Activated CD4-positive, alpha-beta T cell treated with anti-CD3 and anti-CD28 coated beads, Interleukin-2, amount 10 ng/mL, durations not matched to agents 24 days and 14 days (primary cell): ENCODE data around the gene RAB42. TPM values are rescaled to one million over a fixed set of nuclear protein-coding genes. Genes with fewer than 3 reads are reported as not detected.
A peak's percentile ranks its signal among the peaks of the same experiment; 100 is the strongest.
"Not testable (repeated sequence)": the region's sequence is repeated elsewhere in the genome, so short reads cannot be mapped to it uniquely, and the experiment has no call there.

Experiments used
- DNase-seq: peaks from one replicate; pipeline ENCODE4 v3.0.0; 2022
- H3K27ac Mint-ChIP-seq: one replicate; pipeline ENCODE4 v1.8.0; 2022; ENCODE audit warnings: mild to moderate bottlenecking, mixed read lengths
- H3K27me3 Mint-ChIP-seq: one replicate; pipeline ENCODE4 v1.8.0; 2022; ENCODE audit warnings: mixed read lengths
- H3K36me3 Mint-ChIP-seq: one replicate; pipeline ENCODE4 v1.8.0; 2022; ENCODE audit warnings: low read depth, mild to moderate bottlenecking, mixed read lengths
- H3K4me1 Mint-ChIP-seq: one replicate; pipeline ENCODE4 v1.8.0; 2021; ENCODE audit warnings: mixed read lengths
- H3K4me3 Mint-ChIP-seq: one replicate; pipeline ENCODE4 v1.8.0; 2022; ENCODE audit warnings: mild to moderate bottlenecking, moderate library complexity, mixed read lengths
- H3K9me3 Mint-ChIP-seq: one replicate; pipeline ENCODE4 v1.8.0; 2021; ENCODE audit warnings: mixed read lengths
- intact Hi-C: fragments of 100-400 bp; cut with micrococcal nuclease; formaldehyde crosslinking; loops from one replicate; pipeline ENCODE4 v1.15.1; 2023
- total RNA-seq: library from RNA; stranded (reverse); gene quantifications from 2 replicates; pipeline ENCODE4 v1.2.3, GENCODE V29; 2022

RAB42 gene
- 0.09 TPM in 1 of 2 replicates, not detected in the other for total RNA-seq

- Mint-ChIP-seq H3K27me3 (peaks cover 10% of the 10 kb centered on the region), H3K27ac (no peak within 1 kb of the TSS), H3K36me3 (peaks cover 6% of the 10 kb centered on the region), H3K9me3 (no peaks in the 10 kb centered on the region), H3K4me1 (peaks cover 7% of the 10 kb centered on the region), H3K4me3 (peak within 1 kb of the TSS; percentile 77)
- intact Hi-C loops = no loop called here
- DNase-seq = no peak
Observed at GRCh38 chr1:28591708-28592320, at the start of gene RAB42. Gene RAB42, plus strand, starts transcription at chr1:28592265. Its CDS starts 247 bp downstream, at chr1:28592512.

GRCh38 chr1:28545246-28545628 is 46.8 kb upstream of the RAB42 start:
- Mint-ChIP-seq H3K36me3 (no peaks in the 10 kb centered on the region), H3K9me3 (no peaks in the 10 kb centered on the region), H3K4me1 (no peaks in the 10 kb centered on the region), H3K4me3 (no peak overlapping the region), H3K27me3 (no peaks in the 10 kb centered on the region), H3K27ac (no peak overlapping the region)
- intact Hi-C loops = no loop called here
- DNase-seq = no peak

- no peaks in the 10 kb centered on the region for H3K9me3 Mint-ChIP-seq
- no peak overlapping the region for H3K27ac Mint-ChIP-seq
- intact Hi-C loops = no loop called here
- H3K4me1 Mint-ChIP-seq = peaks cover 6% of the 10 kb centered on the region
- peaks cover 2% of the 10 kb centered on the region for H3K36me3 Mint-ChIP-seq
- H3K4me3 Mint-ChIP-seq = no peak overlapping the region
- H3K27me3 Mint-ChIP-seq = no peaks in the 10 kb centered on the region
- DNase-seq = no peak
Observed at GRCh38 chr1:28548318-28548717, 43.7 kb upstream of the RAB42 start.

- no peak overlapping the region for H3K27ac Mint-ChIP-seq
- peaks cover 15% of the 10 kb centered on the region for H3K4me1 Mint-ChIP-seq
- no peak for DNase-seq
- no peaks in the 10 kb centered on the region for H3K9me3 Mint-ChIP-seq
- peaks cover 17% of the 10 kb centered on the region for H3K36me3 Mint-ChIP-seq
- no peaks in the 10 kb centered on the region for H3K27me3 Mint-ChIP-seq
- no peak overlapping the region for H3K4me3 Mint-ChIP-seq
- intact Hi-C loops = no loop called here
Observed at GRCh38 chr1:28551381-28551780, 40.7 kb upstream of the RAB42 start.

- H3K4me3 Mint-ChIP-seq = peak within 1 kb of the TSS; percentile 100
- DNase-seq = peak; percentile 99
- peaks cover 17% of the 10 kb centered on the region for H3K4me1 Mint-ChIP-seq
- no peaks in the 10 kb centered on the region for H3K9me3 Mint-ChIP-seq
- no peaks in the 10 kb centered on the region for H3K27me3 Mint-ChIP-seq
- peaks cover 23% of the 10 kb centered on the region for H3K36me3 Mint-ChIP-seq
- intact Hi-C loops = loop anchor here (1.0 to 2.0 kb wide), 5 partner anchors 28 to 183 kb away; partner anchors contain the start of genes RNU11 and YTHDF2
- H3K27ac Mint-ChIP-seq = peak within 1 kb of the TSS; percentile 99
Observed at GRCh38 chr1:28552758-28553663, 39.1 kb upstream of the RAB42 start, which contains the start of gene TRNAU1AP. Gene TRNAU1AP, plus strand, starts transcription at chr1:28553085. Its CDS starts 26 bp downstream, at chr1:28553111.

- DNase-seq = no peak
- Mint-ChIP-seq H3K4me1 (peaks cover 3% of the 10 kb centered on the region), H3K36me3 (peaks cover 55% of the 10 kb centered on the region), H3K9me3 (no peaks in the 10 kb centered on the region), H3K4me3 (no peak overlapping the region), H3K27me3 (no peaks in the 10 kb centered on the region), H3K27ac (no peak overlapping the region)
- intact Hi-C loops = no loop called here
Observed at GRCh38 chr1:28560886-28561285, 31.2 kb upstream of the RAB42 start.

GRCh38 chr1:28564310-28564709 is 27.8 kb upstream of the RAB42 start:
- Mint-ChIP-seq H3K4me1 (peaks cover 2% of the 10 kb centered on the region), H3K36me3 (peaks cover 55% of the 10 kb centered on the region)

GRCh38 chr1:28565040-28565439 is 27.0 kb upstream of the RAB42 start:
- Mint-ChIP-seq H3K4me3 (no peak overlapping the region), H3K9me3 (no peaks in the 10 kb centered on the region), H3K27me3 (no peaks in the 10 kb centered on the region), H3K36me3 (peaks cover 48% of the 10 kb centered on the region), H3K4me1 (peaks cover 2% of the 10 kb centered on the region), H3K27ac (no peak overlapping the region)
- intact Hi-C loops = no loop called here
- DNase-seq = no peak

More at GRCh38 chr1:28564310-28564709, 27.8 kb upstream of the RAB42 start:
- Mint-ChIP-seq H3K4me3 (no peak overlapping the region), H3K9me3 (no peaks in the 10 kb centered on the region), H3K27ac (no peak overlapping the region), H3K27me3 (no peaks in the 10 kb centered on the region)
- intact Hi-C loops = no loop called here
- no peak for DNase-seq

GRCh38 chr1:28565726-28566125 is 26.3 kb upstream of the RAB42 start:
- Mint-ChIP-seq H3K36me3 (peaks cover 48% of the 10 kb centered on the region), H3K9me3 (no peaks in the 10 kb centered on the region), H3K4me3 (no peak overlapping the region), H3K4me1 (peaks cover 2% of the 10 kb centered on the region), H3K27ac (no peak overlapping the region), H3K27me3 (no peaks in the 10 kb centered on the region)
- DNase-seq = no peak
- intact Hi-C loops = no loop called here

- H3K27ac Mint-ChIP-seq = no peak overlapping the region
- no peak for DNase-seq
- no peaks in the 10 kb centered on the region for H3K9me3 Mint-ChIP-seq
- no peaks in the 10 kb centered on the region for H3K27me3 Mint-ChIP-seq
- peaks cover 49% of the 10 kb centered on the region for H3K36me3 Mint-ChIP-seq
- H3K4me1 Mint-ChIP-seq = no peaks in the 10 kb centered on the region
- intact Hi-C loops = no loop called here
- no peak overlapping the region for H3K4me3 Mint-ChIP-seq
Observed at GRCh38 chr1:28566931-28567330, 25.1 kb upstream of the RAB42 start.

GRCh38 chr1:28571911-28572310 is 20.2 kb upstream of the RAB42 start:
- Mint-ChIP-seq H3K27me3 (no peaks in the 10 kb centered on the region), H3K4me3 (no peak overlapping the region), H3K27ac (no peak overlapping the region), H3K4me1 (no peaks in the 10 kb centered on the region), H3K36me3 (peaks cover 47% of the 10 kb centered on the region), H3K9me3 (no peaks in the 10 kb centered on the region)
- no peak for DNase-seq
- intact Hi-C loops = no loop called here

GRCh38 chr1:28572891-28573290 is 19.2 kb upstream of the RAB42 start:
- H3K9me3 Mint-ChIP-seq, H3K4me1 Mint-ChIP-seq, DNase-seq, H3K4me3 Mint-ChIP-seq, intact Hi-C loops, H3K27me3 Mint-ChIP-seq, H3K27ac Mint-ChIP-seq: not testable (repeated sequence)
- peaks cover 51% of the 10 kb centered on the region for H3K36me3 Mint-ChIP-seq

- Mint-ChIP-seq H3K4me3 (no peak overlapping the region), H3K36me3 (peaks cover 52% of the 10 kb centered on the region), H3K27ac (no peak overlapping the region), H3K4me1 (peaks cover 8% of the 10 kb centered on the region), H3K27me3 (no peaks in the 10 kb centered on the region), H3K9me3 (no peaks in the 10 kb centered on the region)
- intact Hi-C loops = no loop called here
- DNase-seq = no peak
Observed at GRCh38 chr1:28573564-28573963, 18.5 kb upstream of the RAB42 start.

- H3K4me3 Mint-ChIP-seq = peak overlapping the region; percentile 49
- no peaks in the 10 kb centered on the region for H3K27me3 Mint-ChIP-seq
- no peaks in the 10 kb centered on the region for H3K9me3 Mint-ChIP-seq
Observed at GRCh38 chr1:28577052-28577678, 14.9 kb upstream of the RAB42 start.

More at GRCh38 chr1:28577052-28577678, 14.9 kb upstream of the RAB42 start:
- DNase-seq = peak; percentile 65
- H3K27ac Mint-ChIP-seq = peak overlapping the region; percentile 72
- intact Hi-C loops = no loop called here
- H3K4me1 Mint-ChIP-seq = peaks cover 22% of the 10 kb centered on the region
- peaks cover 65% of the 10 kb centered on the region for H3K36me3 Mint-ChIP-seq
